Measurements from ENCODE around the gene RYR3.

The RYR3 gene

DNA sequence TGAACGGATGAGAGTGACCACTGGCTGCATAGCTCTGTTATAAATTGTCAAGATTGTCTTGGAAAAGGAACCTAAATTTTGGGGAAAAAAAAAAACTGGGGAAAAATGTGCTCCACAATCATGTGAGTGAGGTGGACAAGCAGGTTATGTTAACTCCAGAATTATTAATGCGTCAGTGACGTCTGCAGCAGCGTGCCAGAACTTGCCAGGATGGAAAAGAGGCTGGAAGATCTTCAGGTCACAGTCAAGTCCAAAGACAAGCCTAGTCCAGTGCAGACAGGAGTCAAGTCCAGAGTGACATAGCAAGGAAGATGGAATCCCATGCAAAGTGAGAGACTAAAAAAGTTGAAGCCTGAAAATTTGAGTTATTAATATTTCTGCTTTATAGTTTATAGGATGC, 140.6 kb downstream of the RYR3 start:
- no peak for DNase-seq (ENCODE audit: low read depth)

DNA sequence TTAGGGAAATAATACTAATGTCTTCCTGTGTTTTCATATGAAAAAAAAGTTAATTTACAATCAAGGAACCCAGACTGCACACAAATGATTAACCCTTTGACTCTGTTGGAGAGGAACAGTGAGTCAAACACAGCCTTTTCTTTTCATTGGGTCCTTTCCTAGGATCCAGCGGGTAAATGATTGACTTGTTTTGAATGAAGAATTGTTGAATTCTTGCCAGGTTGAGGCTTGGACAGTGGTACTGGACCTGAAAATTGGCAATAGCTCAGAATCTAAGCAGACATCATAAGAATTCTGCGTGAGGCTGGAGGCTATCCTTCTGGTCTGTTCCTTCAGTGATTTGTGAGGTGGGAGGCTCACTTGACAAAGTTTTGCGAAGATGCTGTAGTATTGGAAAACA, 143.0 kb downstream of the RYR3 start:
- no peak for DNase-seq (ENCODE audit: low read depth)

DNA sequence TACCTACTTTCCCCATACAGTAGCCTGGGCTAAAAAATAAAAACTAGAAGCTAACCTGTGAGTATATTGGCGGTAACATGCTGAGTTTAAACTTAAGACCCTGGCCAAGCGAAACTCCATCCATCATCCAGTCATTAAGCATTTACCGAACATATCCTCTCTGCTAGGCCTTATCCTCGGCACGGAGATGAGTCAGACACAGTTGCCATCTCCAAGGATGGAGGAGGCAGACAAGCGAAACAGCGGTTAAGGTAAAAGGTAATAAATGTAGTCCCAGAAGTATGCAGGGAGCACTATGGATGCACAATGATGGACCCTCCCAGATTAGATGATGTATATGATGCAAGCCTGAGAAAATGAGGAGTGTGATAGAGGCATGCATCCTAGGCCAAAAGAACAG, 143.6 kb downstream of the RYR3 start:
- no peak for DNase-seq (ENCODE audit: low read depth)

DNA sequence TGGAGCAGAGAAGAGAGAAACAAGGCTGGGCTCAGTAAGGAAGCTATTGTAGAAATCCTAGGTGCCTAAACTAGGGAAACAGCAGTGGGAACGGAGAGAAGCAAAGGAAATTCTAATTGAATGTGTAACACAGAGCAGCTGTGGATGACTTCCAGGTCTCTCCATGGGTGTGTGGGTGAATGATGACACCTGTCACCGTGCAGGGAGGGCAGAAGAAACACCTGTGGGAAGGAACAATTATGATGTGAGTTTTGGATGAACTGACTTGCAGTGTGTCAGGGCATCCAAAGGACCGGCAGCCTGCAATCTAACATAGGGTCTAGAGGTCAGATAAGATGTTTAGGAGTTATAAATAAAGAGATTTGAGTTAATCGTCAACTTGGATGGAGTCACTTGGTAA, 144.2 kb downstream of the RYR3 start:
- no peak for DNase-seq (ENCODE audit: low read depth)

DNA sequence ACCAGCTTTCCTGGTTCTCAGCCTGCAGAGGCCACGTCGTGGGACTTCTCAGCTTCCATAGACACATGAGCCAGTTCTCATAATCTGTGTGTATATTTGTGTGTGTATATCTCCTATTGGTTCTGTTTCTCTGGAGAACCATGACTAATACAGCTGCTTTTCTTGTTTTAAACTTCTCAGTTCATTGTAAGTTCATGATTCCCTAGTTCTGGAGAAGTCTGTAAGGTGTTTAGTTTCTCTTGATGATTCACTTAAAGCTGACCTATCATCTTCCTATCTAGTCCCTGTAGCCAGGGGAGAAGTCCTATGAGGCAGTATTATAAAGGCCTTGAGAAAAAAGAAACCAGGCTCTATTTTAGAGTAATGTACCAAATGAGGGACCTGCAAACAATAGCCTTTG, 147.7 kb downstream of the RYR3 start:
- DNase-seq (ENCODE audit: low read depth): no peak

DNA sequence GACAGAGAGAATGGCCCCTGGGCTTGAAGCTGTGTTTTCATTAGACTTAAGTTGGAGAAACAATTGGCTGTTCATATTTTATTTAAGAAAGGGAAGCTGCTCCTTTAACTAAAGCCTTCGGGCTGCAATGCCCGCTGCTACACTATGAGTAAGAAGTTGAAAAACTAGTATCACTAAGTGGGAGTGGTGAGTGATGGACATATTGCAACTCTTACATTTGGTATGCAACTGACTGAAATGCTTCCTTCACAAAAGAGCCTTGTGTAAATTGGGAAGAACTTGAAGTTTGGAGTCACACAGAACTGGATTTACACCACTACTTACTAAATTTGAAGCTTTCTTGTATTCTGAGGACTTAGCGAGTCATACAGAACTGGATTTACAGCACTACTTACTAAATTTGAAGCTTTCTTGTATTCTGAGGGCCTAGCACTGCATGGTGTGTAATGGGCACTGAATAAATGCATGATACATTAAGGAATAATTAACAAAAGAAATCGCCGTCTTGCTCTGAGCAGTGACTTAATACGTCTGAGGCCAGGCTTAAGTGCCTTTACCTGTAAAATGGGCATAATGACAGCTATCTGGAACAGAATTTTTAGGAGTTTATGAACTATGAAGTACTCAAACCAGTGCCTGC, 149.5 kb downstream of the RYR3 start:
- DNase-seq (ENCODE audit: low read depth): no peak

DNA sequence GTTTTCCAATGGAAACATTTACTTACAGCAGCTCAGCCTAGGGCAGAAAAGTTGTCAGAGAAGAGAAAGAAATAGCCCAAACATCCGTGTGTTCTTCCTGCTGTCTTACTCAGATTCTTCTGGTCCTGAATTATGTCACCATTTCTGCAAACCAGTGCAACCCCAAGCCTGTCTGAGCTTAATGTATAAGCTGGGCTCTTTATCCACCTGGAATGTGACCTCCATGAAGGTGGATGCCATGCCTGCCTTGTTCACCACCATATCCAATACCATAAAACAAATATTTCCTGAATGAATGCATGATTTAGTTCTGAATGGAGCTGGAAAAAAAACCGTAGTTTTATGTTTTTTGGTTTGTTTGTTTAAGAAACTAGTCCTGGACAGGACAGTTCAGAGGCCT, 150.9 kb downstream of the RYR3 start:
- DNase-seq (ENCODE audit: low read depth): no peak

DNA sequence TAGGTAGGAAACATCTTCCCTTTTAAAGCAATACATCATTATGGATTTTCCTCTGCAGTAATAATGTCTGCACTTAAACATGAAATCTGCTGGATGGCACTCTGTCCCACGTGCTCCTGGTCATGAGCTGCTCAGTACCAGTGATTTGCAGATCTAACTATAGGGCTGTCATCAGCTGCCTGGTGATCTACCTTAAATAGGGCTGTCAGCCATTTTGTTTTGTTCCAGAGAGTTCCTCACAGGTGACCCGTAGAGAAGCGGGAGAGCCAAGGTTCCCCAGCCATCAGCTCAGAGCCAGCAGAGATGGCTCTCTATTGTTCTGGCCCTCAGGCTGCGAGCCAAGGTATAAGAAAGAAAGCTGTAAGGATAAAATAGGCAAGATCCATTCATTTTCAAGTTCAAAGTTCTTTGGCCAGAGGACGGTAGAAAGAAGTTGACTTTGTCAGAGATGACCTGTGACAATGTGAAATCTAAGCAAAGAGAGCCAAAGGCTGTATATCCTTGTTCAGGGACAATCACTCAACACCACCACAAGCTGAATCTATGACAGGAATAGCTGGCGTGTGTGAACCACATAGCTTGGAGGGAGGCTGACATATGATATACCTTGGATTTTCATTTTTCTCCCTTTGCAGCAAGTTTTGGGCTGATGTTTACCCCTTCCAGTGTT, 156.5 kb downstream of the RYR3 start:
- DNase-seq (ENCODE audit: low read depth): no peak

DNA sequence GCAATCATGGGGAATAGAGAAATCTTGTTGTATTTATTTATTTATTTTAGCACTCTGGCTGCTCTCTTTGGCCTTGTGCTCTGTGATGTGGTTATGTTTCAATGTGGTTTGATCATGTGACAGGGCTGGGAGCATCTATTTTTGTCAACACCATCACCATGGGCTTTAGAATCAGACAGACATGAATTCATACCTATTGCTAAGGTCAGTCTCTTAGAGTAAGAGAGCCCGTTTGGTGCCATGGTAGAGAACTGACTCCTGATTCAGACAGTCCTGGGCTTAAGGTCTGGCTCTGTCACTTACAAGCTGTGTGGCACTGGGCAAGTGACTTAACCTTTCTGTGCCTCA, 157.0 kb downstream of the RYR3 start:
- no peak for DNase-seq (ENCODE audit: low read depth)

DNA sequence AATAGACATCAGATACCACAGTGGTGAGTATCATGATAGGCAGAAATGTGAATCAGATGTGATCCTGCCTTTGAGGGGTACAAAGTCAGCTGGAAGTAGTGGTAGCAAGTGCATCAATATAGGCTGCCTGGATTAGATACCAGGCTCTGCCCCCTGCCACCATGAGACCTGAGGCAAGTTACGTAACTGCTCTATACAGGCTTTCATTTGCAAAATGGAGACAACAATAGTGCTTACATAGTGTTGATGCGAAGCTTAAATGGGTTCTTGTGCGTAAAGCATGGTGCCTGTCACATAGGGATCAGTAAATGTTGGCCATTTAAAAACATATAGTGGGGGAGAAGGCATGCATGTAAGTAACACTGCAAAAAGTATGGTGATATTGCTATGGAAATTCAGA, 158.0 kb downstream of the RYR3 start:
- no peak for DNase-seq (ENCODE audit: low read depth)

DNA sequence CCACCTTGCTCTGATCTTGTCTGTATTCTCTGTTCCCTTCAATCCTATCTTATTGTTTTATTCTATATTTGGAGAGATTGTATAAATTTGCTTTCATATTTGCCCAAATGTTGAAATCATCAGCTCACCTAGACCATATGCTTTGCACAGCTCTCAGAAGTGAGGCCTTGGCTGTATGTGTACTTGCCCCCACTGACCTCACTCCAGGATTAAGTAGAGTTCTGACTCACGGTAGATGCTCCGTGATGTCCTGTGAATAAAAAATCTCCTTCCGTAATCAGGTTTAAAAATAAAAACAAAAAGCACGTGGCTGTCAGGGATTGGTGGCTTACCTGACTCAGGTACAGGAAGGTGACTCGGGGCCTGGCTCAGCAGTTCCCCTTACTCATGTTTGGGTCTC, 162.2 kb downstream of the RYR3 start:
- DNase-seq (ENCODE audit: low read depth): no peak

DNA sequence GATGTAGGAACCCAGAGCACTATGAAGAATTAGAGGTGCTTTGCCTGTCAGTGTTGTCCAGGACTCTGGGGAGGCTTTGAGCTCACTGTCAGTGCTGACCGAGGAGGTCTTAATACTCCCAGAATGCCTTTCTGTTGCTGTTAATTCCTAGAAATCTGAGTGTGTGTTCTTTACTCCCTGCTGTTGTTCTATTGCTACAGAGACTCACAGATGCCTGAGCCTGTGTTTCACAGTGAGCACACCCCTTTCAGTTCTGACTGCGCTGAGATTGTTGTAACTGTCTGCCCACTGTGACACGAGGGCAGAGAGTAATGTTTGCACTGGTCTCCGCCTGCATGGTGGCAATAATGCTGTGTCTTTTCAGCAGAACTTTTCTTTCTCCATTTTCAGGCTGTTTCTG, 162.9 kb downstream of the RYR3 start:
- no peak for DNase-seq (ENCODE audit: low read depth)

DNA sequence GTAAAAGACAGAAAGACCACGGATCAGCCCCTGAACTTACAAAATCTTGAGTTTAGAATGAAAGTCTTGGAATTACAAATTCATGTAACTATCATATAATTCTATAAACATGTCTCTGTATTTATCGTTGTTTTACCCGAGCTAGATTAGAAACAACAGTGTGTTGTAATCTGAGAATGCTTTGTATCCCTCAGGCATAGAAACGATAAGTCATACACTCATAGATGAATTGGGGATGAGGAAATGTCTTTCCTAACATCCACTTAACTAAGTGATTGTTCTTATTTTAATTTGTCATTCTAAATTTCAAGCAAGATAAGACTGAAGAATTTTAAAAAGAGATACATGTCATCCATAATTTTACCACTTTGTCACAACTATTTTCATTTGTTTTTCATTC, 165.3 kb downstream of the RYR3 start:
- no peak for DNase-seq (ENCODE audit: low read depth)

DNA sequence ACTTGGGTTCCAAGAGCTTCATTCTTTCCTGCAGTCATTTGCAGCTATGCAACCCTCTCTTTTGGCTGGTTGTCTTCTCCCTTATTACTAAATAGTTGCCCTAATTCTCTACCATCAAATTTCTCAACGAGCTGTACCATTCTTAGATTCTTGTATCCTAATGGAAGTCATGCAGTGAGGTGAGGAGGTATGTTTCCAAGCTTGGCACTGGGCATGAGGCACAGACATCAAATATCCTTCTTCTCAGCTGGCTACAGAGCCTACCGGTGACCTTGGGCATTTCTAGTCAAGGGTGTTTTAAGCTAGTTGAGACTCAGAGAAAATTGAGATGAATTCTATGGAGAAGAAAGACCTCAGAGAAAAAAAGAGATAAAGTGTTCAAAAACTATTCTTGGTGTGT, 166.1 kb downstream of the RYR3 start:
- no peak for DNase-seq (ENCODE audit: low read depth)

DNA sequence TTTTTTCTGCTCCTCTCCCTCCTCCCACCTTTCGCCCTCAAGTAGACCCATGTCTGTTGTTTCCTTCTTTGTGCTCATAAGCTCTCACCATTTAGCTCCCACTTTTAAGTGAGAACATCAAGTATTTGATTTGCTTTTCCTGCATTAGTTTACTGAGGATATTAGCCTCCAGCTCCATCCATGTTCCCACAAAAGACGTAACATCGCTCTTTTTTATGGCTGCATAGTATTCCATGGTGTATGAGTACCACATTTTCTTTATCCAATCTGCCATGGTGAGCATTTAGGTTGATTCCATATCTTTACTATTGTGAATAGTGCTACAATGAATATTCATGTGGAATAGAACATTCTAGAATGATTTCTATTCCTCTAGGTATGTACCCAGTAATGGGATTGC, 178.6 kb downstream of the RYR3 start:
- DNase-seq (ENCODE audit: low read depth): no peak

DNA sequence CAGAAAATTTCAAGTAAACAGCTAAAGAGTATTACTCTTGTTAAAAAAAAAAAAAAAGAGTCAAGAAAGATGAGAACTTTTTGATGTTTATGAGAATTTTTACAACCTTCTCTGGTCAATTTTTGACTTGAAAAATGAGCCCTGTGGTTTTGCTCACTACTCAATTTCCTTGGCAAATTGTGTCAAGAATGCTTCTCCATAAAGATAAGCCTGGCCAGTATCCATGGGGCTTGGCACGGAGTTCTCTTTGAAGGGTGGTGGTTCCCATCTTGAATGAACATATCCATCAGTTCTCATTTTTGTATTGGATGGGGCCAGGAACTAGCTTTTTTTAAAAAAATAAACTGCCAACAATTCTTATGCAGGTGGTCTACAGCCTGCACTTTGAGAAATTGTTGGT, 179.9 kb downstream of the RYR3 start:
- DNase-seq (ENCODE audit: low read depth): no peak

DNA sequence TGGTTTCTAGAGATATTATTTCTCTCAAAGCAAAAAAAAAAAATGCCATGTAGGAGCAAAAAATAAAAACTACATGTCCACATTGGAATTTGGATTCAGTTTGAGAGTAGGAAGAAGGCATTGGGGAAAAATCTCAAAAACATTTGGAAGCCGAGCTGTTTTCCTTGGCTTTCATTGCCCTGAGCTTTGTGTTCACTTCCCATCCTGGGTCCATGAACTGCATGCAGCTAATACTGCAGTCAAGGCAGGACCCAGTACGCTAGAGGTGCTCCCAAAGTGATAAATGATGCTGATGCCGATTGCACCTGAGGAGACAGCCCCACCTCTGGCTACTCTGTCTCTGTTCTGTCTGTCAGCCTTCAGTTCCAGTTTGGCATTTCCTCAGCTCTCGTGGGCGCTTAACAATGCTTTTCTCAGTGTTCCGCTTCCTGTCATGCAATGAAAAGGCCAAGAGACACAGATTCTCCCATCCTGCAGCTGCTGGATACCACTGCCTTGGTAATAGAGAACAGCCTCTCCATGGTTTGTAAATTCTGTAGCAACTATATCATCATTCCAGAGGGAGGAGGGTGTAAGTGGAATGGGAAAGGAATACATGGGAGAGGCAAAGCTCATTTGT, 181.8 kb downstream of the RYR3 start:
- no peak for DNase-seq (ENCODE audit: low read depth)

DNA sequence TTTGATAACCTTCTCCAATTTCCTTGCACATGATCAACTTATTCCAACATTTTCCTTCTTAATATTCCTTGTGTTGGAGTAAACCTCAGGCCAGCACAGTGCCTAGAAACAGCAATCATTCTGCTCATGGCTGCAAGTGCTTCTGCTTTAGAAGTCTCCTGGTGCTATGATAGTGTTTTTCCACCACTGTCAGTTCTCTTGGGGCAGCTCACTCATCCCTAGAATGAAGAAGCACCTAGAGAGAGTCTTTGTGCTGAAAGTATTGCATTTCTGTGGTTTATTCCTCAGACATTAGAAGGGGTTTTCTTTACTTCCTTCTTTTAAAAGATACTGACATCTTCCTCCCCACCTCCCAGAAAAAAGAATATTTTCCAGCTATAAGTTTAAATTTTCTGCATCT, 183.5 kb downstream of the RYR3 start:
- DNase-seq (ENCODE audit: low read depth): no peak

DNA sequence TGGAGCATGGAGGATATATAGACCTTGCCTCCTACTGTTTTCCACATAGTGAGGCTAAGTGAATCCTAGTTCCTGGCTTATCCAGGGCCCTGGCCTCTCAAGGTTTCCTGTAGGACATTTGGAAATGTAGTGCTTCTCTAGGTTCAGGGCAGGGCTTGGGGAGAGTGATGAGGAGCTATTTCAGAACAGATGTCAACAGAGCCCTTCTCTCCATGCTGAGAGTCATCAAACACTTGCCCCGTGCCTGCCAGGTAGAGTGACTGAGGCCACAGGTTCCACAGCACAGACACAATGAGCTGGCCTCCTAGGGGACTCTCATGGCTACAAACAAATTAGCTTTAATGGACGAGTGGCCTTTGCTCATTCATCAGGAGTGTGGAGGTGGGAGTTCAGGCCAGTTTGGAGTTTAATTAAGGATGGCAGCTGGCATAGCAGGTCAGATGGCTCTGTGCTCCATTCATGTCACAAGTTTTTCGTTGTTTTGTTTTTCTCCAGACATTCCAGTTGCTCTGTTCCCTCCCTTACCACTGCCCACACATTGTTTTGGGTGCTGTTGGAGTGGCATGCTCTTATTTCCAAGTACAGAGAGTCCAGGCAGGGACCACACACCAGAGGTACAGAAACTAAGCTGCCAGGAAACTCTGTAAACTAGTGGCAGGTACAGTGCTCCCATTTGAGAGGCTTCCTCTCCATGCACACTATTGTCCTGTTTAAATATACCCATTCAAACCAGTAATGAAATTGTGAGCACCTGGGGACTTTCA, 189.8 kb downstream of the RYR3 start:
- no peak for DNase-seq (ENCODE audit: low read depth)

DNA sequence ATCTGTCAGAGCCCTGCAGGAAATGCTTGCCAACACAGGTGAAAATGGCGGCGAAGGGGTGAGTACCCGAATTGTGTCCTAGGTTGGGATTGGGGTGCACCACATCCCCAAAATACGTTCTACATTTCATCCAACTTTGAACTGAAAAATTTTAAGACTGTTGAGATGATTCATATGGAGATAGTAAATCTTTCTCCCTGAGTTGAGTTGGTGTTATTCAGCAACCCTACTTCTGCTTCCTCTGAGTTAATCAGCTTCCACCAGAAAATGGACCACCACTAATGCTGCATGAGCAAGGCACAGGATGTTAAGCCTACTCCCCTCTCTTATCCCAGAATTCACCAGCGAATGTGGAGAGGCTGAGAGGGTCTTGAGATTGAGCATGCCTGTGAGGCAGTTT, 192.9 kb downstream of the RYR3 start:
- no peak for DNase-seq (ENCODE audit: low read depth)

DNA sequence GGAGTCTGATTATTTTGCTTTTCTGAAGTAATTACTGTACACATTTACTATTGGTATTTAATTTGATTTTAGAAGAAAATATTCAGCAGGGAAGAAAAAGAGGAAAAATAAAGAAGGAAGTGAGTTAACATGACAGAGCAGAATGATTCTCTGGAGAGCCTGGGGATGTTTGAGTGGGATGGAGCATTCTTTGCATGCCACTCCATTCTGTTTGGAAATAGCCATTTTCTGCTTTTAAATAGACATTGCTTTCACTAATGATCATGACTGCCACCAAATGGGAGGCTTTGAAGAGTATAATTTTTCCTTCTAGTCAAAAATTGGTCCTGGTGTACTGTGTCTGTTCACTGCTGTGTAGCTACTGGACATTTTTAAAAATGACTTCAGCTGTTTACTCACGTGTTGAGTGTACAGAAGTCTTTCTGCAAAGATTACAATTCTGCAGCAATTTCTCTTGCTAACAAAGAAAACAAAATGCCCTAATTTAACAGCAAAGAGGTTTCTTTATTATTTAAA, 196.1 kb downstream of the RYR3 start:
- no peak for DNase-seq (ENCODE audit: low read depth)

DNA sequence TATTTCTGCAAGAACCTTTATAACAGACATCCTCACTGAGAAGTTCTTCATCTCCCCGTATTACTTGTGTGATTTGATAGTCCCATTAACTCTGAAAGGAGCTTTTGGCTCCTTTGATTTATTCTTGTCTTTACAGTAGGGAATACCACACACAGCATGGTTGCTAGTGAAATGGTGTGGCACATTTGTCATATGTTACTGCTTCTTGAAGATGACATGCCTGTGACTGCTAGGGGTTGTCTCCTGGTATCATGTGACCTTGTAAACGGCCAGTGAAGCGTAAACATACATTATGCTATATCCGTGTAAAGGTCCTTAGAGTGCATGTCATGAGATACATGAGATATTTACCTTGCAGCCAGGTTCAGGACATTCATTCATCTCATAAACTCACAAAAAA, 197.9 kb downstream of the RYR3 start:
- DNase-seq (ENCODE audit: low read depth): no peak

DNA sequence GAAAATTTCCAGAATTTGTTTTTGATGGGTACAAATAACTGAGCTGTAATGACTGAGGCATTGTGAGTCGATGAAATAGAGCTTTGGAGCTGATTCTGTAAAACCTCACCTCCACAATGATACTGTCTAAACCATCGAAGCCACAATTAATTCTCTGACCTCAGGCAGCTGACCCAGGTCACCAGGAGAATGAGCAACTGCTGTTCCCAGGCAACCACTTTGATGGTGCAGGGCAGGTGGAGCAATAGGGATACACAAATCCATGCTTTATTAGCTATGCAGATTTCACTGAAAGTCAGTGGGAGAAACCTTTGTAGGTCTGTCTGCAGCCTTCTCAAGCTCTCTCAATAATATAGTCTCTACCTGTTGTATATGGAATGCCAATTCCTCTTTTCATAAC, 204.4 kb downstream of the RYR3 start:
- no peak for DNase-seq (ENCODE audit: low read depth)

Measured in CMK (cell line).